HUES6 (cell line): Measurements from ENCODE around the gene TMEM132D.

Source experiments
- H3K27ac ChIP-seq: 2 replicates; pipeline ENCODE4 v1.7.0; 2013; ENCODE audit warnings: low read depth, mild to moderate bottlenecking, low read length, inconsistent platforms
- H3K27me3 ChIP-seq: 2 replicates; pipeline ENCODE4 v1.6.1; 2013; ENCODE audit warnings: low read length; ENCODE audit not compliant: control insufficient read depth, insufficient read depth
- H3K36me3 ChIP-seq: 2 replicates; pipeline ENCODE4 v1.6.1; 2013; ENCODE audit warnings: low read length; ENCODE audit not compliant: control insufficient read depth, insufficient read depth
- H3K4me1 ChIP-seq: 2 replicates; pipeline ENCODE4 v1.6.1; 2013; ENCODE audit warnings: low read length; ENCODE audit not compliant: control insufficient read depth, insufficient read depth
- H3K4me3 ChIP-seq: 2 replicates; pipeline ENCODE4 v1.5.1; 2013; ENCODE audit warnings: low read depth, low read length
- H3K9ac ChIP-seq: one replicate; pipeline ENCODE4 v1.6.1; 2013; ENCODE audit warnings: mild to moderate bottlenecking, low read length
- H3K9me3 ChIP-seq: 2 replicates; pipeline ENCODE4 v1.6.1; 2013; ENCODE audit warnings: low read depth, low read length; ENCODE audit not compliant: control insufficient read depth, insufficient read depth

Gene TMEM132D

GRCh38 chr12:129083121-129083840 is 820.5 kb downstream of the TMEM132D start:
- H3K9me3 ChIP-seq = no peaks in the 10 kb centered on the region
- no peak overlapping the region for H3K9ac ChIP-seq
- H3K36me3 ChIP-seq = no peaks in the 10 kb centered on the region
- no peaks in the 10 kb centered on the region for H3K4me1 ChIP-seq
- no peak overlapping the region for H3K27ac ChIP-seq
- no peak overlapping the region for H3K4me3 ChIP-seq
- H3K27me3 ChIP-seq = peaks cover 3% of the 10 kb centered on the region; the same call in 1 of the 2 replicates

- Histone ChIP-seq H3K9me3 (no peaks in the 10 kb centered on the region), H3K27ac (no peak overlapping the region), H3K9ac (no peak overlapping the region), H3K36me3 (no peaks in the 10 kb centered on the region), H3K4me1 (no peaks in the 10 kb centered on the region), H3K4me3 (no peak overlapping the region), H3K27me3 (peaks cover 3% of the 10 kb centered on the region; the same call in 1 of the 2 replicates)
These were observed 821.4 kb downstream of the TMEM132D start for GRCh38 chr12:129082441-129082840.

- Histone ChIP-seq H3K4me3 (no peak overlapping the region), H3K27ac (no peak overlapping the region), H3K27me3 (peaks cover 3% of the 10 kb centered on the region; the same call in 1 of the 2 replicates), H3K9ac (no peak overlapping the region), H3K36me3 (no peaks in the 10 kb centered on the region), H3K9me3 (no peaks in the 10 kb centered on the region), H3K4me1 (no peaks in the 10 kb centered on the region)
These were observed 822.0 kb downstream of the TMEM132D start for GRCh38 chr12:129081755-129082250.

GRCh38 chr12:129080821-129081220 is 823.0 kb downstream of the TMEM132D start:
- H3K9ac ChIP-seq = no peak overlapping the region
- no peaks in the 10 kb centered on the region for H3K4me1 ChIP-seq
- H3K27me3 ChIP-seq = peaks cover 3% of the 10 kb centered on the region; the same call in 1 of the 2 replicates
- H3K9me3 ChIP-seq = no peaks in the 10 kb centered on the region
- no peak overlapping the region for H3K4me3 ChIP-seq
- H3K27ac ChIP-seq = no peak overlapping the region
- no peaks in the 10 kb centered on the region for H3K36me3 ChIP-seq

GRCh38 chr12:129080391-129080790 is 823.4 kb downstream of the TMEM132D start:
- Histone ChIP-seq H3K27me3 (peaks cover 3% of the 10 kb centered on the region; the same call in 1 of the 2 replicates), H3K9ac (no peak overlapping the region), H3K9me3 (no peaks in the 10 kb centered on the region), H3K4me3 (no peak overlapping the region), H3K36me3 (no peaks in the 10 kb centered on the region), H3K4me1 (no peaks in the 10 kb centered on the region), H3K27ac (no peak overlapping the region)

- Histone ChIP-seq H3K27me3 (0 out of 2 replicates have a peak, but pooled peaks cover under 1% of the 10 kb centered on the region), H3K9me3 (no peaks in the 10 kb centered on the region)
These were observed 824.1 kb downstream of the TMEM132D start for GRCh38 chr12:129079719-129080118.

GRCh38 chr12:129076441-129077320 is 827.1 kb downstream of the TMEM132D start:
- H3K36me3 ChIP-seq = no peaks in the 10 kb centered on the region
- no peak overlapping the region for H3K4me3 ChIP-seq
- no peak overlapping the region for H3K9ac ChIP-seq
- H3K4me1 ChIP-seq = no peaks in the 10 kb centered on the region
- no peaks in the 10 kb centered on the region for H3K9me3 ChIP-seq
- no peak overlapping the region for H3K27ac ChIP-seq
- no peaks in the 10 kb centered on the region; the same call in 1 of the 2 replicates for H3K27me3 ChIP-seq

More at GRCh38 chr12:129079719-129080118, 824.1 kb downstream of the TMEM132D start:
- no peaks in the 10 kb centered on the region for H3K36me3 ChIP-seq
- no peak overlapping the region for H3K27ac ChIP-seq
- H3K4me3 ChIP-seq = no peak overlapping the region
- H3K4me1 ChIP-seq = no peaks in the 10 kb centered on the region
- no peak overlapping the region for H3K9ac ChIP-seq

- Histone ChIP-seq H3K4me1 (no peaks in the 10 kb centered on the region), H3K9ac (no peak overlapping the region), H3K36me3 (no peaks in the 10 kb centered on the region), H3K4me3 (no peak overlapping the region), H3K27me3 (no peaks in the 10 kb centered on the region; the same call in 1 of the 2 replicates), H3K27ac (no peak overlapping the region), H3K9me3 (no peaks in the 10 kb centered on the region)
These were observed 828.2 kb downstream of the TMEM132D start for GRCh38 chr12:129075460-129076208.

GRCh38 chr12:129074379-129074778 is 829.4 kb downstream of the TMEM132D start:
- H3K36me3 ChIP-seq = no peaks in the 10 kb centered on the region
- no peaks in the 10 kb centered on the region for H3K9me3 ChIP-seq
- H3K4me1 ChIP-seq = peaks cover 9% of the 10 kb centered on the region
- no peak overlapping the region for H3K27ac ChIP-seq
- H3K4me3 ChIP-seq = no peak overlapping the region
- no peak overlapping the region for H3K9ac ChIP-seq
- peaks cover 5% of the 10 kb centered on the region; the same call in 1 of the 2 replicates for H3K27me3 ChIP-seq

- H3K36me3 ChIP-seq = no peaks in the 10 kb centered on the region
- peaks cover 9% of the 10 kb centered on the region for H3K4me1 ChIP-seq
- H3K27ac ChIP-seq = no peak overlapping the region
- no peaks in the 10 kb centered on the region for H3K9me3 ChIP-seq
- H3K4me3 ChIP-seq = no peak overlapping the region
- peaks cover 5% of the 10 kb centered on the region; the same call in 1 of the 2 replicates for H3K27me3 ChIP-seq
- no peak overlapping the region for H3K9ac ChIP-seq
These were observed 830.5 kb downstream of the TMEM132D start for GRCh38 chr12:129073157-129073915.
